WERI-Rb-1 (cell line): ENCODE data around the gene MLPH.
A peak's percentile ranks its signal among the peaks of the same experiment; 100 is the strongest.

ENCODE experiments used
- DNase-seq: peaks from one replicate; pipeline ENCODE4 v3.0.0-alpha.2; 2020
- H3K27ac ChIP-seq: fragments of 250-450 bp; sonication (Bioruptor Pico); 2 replicates; pipeline ENCODE4 v1.5.1; 2020; ENCODE audit warnings: mild to moderate bottlenecking, moderate library complexity
- H3K27me3 ChIP-seq: fragments of 250-450 bp; sonication (Bioruptor Pico); 2 replicates; pipeline ENCODE4 v1.5.1; 2021; ENCODE audit warnings: mild to moderate bottlenecking, low read depth, moderate library complexity; ENCODE audit not compliant: insufficient read depth, severe bottlenecking
- H3K36me3 ChIP-seq: fragments of 250-450 bp; sonication (Bioruptor Pico); 2 replicates; pipeline ENCODE4 v1.5.1; 2020; ENCODE audit warnings: mild to moderate bottlenecking, moderate library complexity
- H3K4me3 ChIP-seq: 2 replicates; pipeline ENCODE4 v1.5.1; 2011; ENCODE audit warnings: low read depth, mild to moderate bottlenecking, control low read depth, low read length
- H3K9me3 ChIP-seq: fragments of 250-450 bp; sonication (Bioruptor Pico); 2 replicates; pipeline ENCODE4 v1.5.1; 2021; ENCODE audit warnings: mild to moderate bottlenecking, moderate library complexity; ENCODE audit not compliant: severe bottlenecking
- CTCF ChIP-seq: IDR thresholded peaks from 2 replicates; pipeline ENCODE4 v1.5.1; 2011; ENCODE audit warnings: low read depth, mild to moderate bottlenecking, control low read depth, inconsistent platforms, low read length

The MLPH gene

GRCh38 chr2:237599465-237600110 is 112.5 kb downstream of the MLPH start:
- peak overlapping the region; percentile 19; the same call in 1 of the 2 replicates for H3K4me3 ChIP-seq
- no peak overlapping the region for H3K27ac ChIP-seq

GRCh38 chr2:237600205-237600846 is 113.3 kb downstream of the MLPH start:
- H3K27ac ChIP-seq: no peak overlapping the region
- peaks cover 24% of the 10 kb centered on the region for H3K27me3 ChIP-seq
- 0 out of 2 replicates have a peak, but pooled peaks have one; percentile 8 for TF ChIP-seq CTCF
- no peaks in the 10 kb centered on the region for H3K36me3 ChIP-seq
- peak; percentile 44 for DNase-seq
- H3K4me3 ChIP-seq: peak overlapping the region; percentile 19
- H3K9me3 ChIP-seq: no peaks in the 10 kb centered on the region

More at GRCh38 chr2:237599465-237600110, 112.5 kb downstream of the MLPH start:
- TF ChIP-seq CTCF: no peak
- Histone ChIP-seq H3K36me3 (no peaks in the 10 kb centered on the region), H3K9me3 (no peaks in the 10 kb centered on the region), H3K27me3 (peaks cover 24% of the 10 kb centered on the region)
- DNase-seq: no peak

GRCh38 chr2:237601453-237602116 is 114.5 kb downstream of the MLPH start:
- Histone ChIP-seq H3K36me3 (no peaks in the 10 kb centered on the region), H3K4me3 (no peak overlapping the region), H3K27ac (no peak overlapping the region), H3K9me3 (no peaks in the 10 kb centered on the region), H3K27me3 (peaks cover 23% of the 10 kb centered on the region)
- TF ChIP-seq CTCF: peak; percentile 34; the same call in 1 of the 2 replicates
- DNase-seq: no peak

- H3K4me3 ChIP-seq: no peak overlapping the region
- H3K27ac ChIP-seq: no peak overlapping the region
- DNase-seq: no peak
Observed at GRCh38 chr2:237602409-237602808, 115.4 kb downstream of the MLPH start.

GRCh38 chr2:237603049-237603717 is 116.1 kb downstream of the MLPH start:
- no peak for TF ChIP-seq CTCF
- no peaks in the 10 kb centered on the region for H3K9me3 ChIP-seq
- H3K27ac ChIP-seq: no peak overlapping the region
- DNase-seq: no peak
- peaks cover 13% of the 10 kb centered on the region for H3K27me3 ChIP-seq
- H3K4me3 ChIP-seq: no peak overlapping the region
- no peaks in the 10 kb centered on the region for H3K36me3 ChIP-seq

More at GRCh38 chr2:237602409-237602808, 115.4 kb downstream of the MLPH start:
- no peaks in the 10 kb centered on the region for H3K9me3 ChIP-seq
- H3K27me3 ChIP-seq: peaks cover 15% of the 10 kb centered on the region
- TF ChIP-seq CTCF: no peak
- H3K36me3 ChIP-seq: no peaks in the 10 kb centered on the region
